IPS-15b (cell line): Measurements from ENCODE around the gene BICD1.
"Not testable (repeated sequence)": the region's sequence is repeated elsewhere in the genome, so short reads cannot be mapped to it uniquely, and the experiment has no call there.

Experiments used
- H3K27me3 ChIP-seq: one replicate; pipeline ENCODE4 v1.6.1; 2013; ENCODE audit warnings: low read length; ENCODE audit not compliant: control insufficient read depth, insufficient read depth
- H3K36me3 ChIP-seq: one replicate; pipeline ENCODE4 v1.6.1; 2013; ENCODE audit warnings: low read length; ENCODE audit not compliant: control insufficient read depth, insufficient read depth
- H3K4me1 ChIP-seq: one replicate; pipeline ENCODE4 v1.6.1; 2013; ENCODE audit warnings: mild to moderate bottlenecking, low read length; ENCODE audit not compliant: control insufficient read depth, insufficient read depth
- H3K4me3 ChIP-seq: one replicate; pipeline ENCODE4 v1.5.1; 2013; ENCODE audit warnings: low read depth, low read length
- H3K9ac ChIP-seq: one replicate; pipeline ENCODE4 v1.6.1; 2013; ENCODE audit warnings: low read depth, mild to moderate bottlenecking, low read length
- H3K9me3 ChIP-seq: one replicate; pipeline ENCODE4 v1.6.1; 2013; ENCODE audit warnings: mild to moderate bottlenecking, low read length; ENCODE audit not compliant: control insufficient read depth, insufficient read depth

BICD1 gene

DNA sequence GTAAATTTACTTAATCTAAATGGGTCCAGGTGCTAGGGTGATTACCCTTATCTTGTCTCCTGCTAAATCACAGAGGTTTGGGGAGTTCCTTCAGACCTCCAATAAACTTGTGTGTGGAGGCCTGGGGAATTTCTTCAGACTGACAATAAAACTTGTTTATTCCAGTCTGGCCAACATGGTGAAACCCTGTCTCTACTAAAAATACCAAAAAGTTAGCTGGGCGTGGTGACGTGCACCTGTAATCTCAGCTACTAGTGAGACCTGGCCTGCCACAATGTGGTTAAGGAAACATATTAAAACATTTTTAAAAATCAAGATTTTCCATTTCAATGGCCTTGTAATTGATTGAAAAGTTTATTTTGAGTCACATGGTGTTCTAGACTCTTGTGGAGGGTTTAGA lies 165.8 kb downstream of the BICD1 start:
- Histone ChIP-seq H3K36me3 (no peaks in the 10 kb centered on the region), H3K4me1 (peaks cover 15% of the 10 kb centered on the region), H3K4me3 (no peak overlapping the region), H3K27me3 (no peaks in the 10 kb centered on the region), H3K9ac (no peak overlapping the region), H3K9me3 (no peaks in the 10 kb centered on the region)

DNA sequence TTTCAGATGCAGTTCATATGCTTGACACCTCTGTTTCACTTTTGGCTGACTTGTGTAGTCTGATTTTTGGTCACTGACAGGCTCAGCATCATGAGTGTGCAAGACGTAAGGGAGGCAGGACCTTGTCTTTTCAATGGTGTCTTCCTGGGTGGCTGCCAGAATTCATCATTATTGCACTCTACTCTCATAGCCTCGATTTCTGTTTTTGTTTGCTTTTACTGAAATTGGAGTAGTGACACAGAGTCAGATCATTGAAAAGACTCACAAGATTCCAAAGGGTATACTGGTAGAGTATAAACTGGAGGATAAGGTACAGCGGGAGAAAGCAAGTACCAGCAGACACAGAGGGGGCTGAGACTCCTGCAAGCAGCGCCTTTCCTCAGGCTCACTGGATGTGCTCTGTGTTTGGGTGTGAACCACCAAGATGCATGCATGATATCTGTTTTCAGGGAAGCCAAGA lies 166.4 kb downstream of the BICD1 start:
- no peaks in the 10 kb centered on the region for H3K27me3 ChIP-seq
- H3K9ac ChIP-seq, result peak overlapping the region; percentile 26
- H3K36me3 ChIP-seq, result no peaks in the 10 kb centered on the region
- H3K4me1 ChIP-seq, result peaks cover 15% of the 10 kb centered on the region
- H3K9me3 ChIP-seq, result no peaks in the 10 kb centered on the region
- H3K4me3 ChIP-seq, result no peak overlapping the region

DNA sequence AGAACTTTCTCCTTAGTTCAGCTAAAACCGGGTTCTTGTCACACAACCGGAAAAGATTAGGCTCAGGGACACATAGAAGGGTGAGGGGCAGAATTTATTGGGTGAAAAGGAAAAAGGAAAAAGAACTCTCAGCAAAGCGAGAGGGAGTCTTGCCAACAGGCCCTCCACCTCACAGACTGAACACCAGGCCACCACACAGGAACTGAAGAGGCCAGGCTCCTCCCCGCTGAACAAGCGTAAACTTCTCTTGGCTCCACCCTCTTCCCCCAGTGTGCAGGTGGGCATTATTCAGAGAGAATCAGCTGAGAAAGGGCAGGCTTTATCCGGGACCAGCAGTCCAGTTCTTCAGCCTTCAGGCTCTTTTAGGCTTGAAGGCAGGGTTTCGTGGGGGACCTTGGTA lies 167.1 kb downstream of the BICD1 start:
- no peaks in the 10 kb centered on the region for H3K9me3 ChIP-seq
- no peaks in the 10 kb centered on the region for H3K36me3 ChIP-seq
- no peaks in the 10 kb centered on the region for H3K27me3 ChIP-seq
- H3K4me3 ChIP-seq, result no peak overlapping the region
- H3K4me1 ChIP-seq, result peaks cover 15% of the 10 kb centered on the region
- no peak overlapping the region for H3K9ac ChIP-seq

DNA sequence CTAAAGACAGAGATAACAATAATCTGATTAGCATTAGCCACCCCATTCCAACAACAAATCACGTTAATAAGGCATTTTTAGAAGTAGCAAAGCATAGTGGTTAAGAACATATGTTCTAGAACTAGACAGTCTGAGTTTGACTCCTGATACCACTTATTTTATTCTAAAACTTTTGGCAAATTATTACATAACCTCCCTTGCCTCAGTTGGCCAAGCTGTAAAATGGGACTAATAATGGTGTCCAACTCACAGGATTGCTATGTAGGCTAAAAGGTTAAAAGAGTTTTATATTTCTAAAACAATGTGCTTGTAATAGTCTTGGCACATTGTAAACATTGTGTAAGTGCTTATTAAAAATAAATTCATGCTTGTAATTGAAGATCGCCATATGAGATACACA lies 168.0 kb downstream of the BICD1 start:
- H3K4me3 ChIP-seq, result no peak overlapping the region
- H3K36me3 ChIP-seq, result no peaks in the 10 kb centered on the region
- H3K4me1 ChIP-seq, result peaks cover 15% of the 10 kb centered on the region
- H3K27me3 ChIP-seq, result no peaks in the 10 kb centered on the region
- no peak overlapping the region for H3K9ac ChIP-seq
- H3K9me3 ChIP-seq, result no peaks in the 10 kb centered on the region

DNA sequence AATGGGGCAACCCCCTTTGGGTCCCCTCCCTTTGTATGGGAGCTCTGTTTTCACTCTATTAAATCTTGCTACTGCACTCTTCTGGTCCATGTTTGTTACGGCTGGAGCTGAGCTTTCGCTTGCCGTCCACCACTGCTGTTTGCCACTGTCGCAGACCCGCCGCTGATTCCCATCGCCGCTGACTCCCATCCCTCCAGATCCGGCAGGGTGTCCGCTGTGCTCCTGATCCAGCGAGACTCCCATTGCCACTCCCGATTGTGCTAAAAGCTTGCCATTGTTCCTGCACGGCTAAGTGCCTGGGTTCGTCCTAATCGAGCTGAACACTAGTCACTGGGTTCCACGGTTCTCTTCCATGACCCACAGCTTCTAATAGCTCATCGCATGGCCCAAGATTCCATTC lies 168.9 kb downstream of the BICD1 start:
- not testable (repeated sequence) for H3K4me3 ChIP-seq, H3K36me3 ChIP-seq, H3K9me3 ChIP-seq, H3K9ac ChIP-seq, H3K27me3 ChIP-seq
- H3K4me1 ChIP-seq, result peaks cover 15% of the 10 kb centered on the region

DNA sequence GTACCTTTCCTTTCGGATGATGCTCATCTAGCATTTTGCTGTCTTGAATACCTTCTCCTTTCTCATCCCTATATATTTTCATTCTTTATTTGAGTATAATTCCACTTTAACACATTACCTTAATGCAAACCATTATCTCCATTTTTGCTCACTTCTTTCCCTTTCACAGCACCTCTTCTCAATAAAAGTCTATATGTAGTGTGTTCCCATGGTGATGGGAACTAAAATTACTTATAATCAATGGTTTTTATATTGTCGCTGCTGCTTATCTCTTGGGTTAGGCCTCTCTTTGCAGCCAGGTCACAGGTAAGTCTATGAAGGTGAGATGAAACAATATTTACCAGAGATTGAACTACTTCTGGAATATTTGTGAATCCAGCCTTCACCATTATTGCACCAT lies 171.1 kb downstream of the BICD1 start:
- Histone ChIP-seq H3K9me3 (no peaks in the 10 kb centered on the region), H3K9ac (no peak overlapping the region), H3K36me3 (no peaks in the 10 kb centered on the region), H3K27me3 (no peaks in the 10 kb centered on the region), H3K4me1 (peaks cover 6% of the 10 kb centered on the region), H3K4me3 (no peak overlapping the region)

DNA sequence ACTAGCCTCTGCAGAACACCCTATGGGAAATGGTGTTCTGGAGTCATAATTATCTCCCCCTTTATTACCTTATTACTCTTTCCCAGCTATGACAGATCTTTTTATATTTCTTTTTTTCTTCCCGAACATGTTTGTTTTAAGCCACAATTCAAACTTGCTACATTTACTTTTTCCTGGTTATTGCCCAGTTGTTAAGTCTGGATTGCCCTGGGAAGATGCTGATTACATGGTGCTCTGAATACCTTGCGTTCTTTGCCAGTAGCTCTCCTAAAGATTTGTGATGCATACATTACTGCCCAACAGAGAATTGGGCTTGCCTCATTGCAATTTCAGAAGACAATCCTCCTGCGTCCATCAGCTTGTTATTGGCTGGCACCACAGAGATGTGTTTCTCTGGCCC lies 174.5 kb downstream of the BICD1 start:
- Histone ChIP-seq H3K4me1 (peaks cover 21% of the 10 kb centered on the region), H3K36me3 (no peaks in the 10 kb centered on the region), H3K9ac (no peak overlapping the region), H3K27me3 (no peaks in the 10 kb centered on the region), H3K4me3 (no peak overlapping the region), H3K9me3 (no peaks in the 10 kb centered on the region)

DNA sequence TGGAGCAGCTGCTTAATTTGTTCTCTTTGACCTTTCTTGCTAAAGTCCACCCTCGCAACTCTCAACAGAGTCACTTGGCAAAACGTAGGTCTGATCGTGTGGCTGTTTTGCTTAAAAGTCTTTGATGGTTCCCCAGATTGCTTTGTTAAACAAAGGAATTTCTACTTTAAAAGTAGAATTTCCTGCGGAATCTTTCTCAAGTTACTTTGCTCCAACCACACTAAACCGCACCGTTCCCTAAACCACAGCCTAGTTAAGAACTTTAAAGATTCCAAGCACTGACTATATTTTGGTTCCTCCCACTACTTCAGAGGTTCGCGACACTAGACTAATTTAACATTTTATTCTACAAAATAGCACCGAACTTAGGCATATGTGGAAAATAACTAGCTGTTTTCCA lies 177.9 kb downstream of the BICD1 start:
- peaks cover 22% of the 10 kb centered on the region for H3K4me1 ChIP-seq
- H3K36me3 ChIP-seq, result no peaks in the 10 kb centered on the region
- H3K27me3 ChIP-seq, result no peaks in the 10 kb centered on the region
- no peaks in the 10 kb centered on the region for H3K9me3 ChIP-seq
- H3K9ac ChIP-seq, result no peak overlapping the region
- H3K4me3 ChIP-seq, result no peak overlapping the region

DNA sequence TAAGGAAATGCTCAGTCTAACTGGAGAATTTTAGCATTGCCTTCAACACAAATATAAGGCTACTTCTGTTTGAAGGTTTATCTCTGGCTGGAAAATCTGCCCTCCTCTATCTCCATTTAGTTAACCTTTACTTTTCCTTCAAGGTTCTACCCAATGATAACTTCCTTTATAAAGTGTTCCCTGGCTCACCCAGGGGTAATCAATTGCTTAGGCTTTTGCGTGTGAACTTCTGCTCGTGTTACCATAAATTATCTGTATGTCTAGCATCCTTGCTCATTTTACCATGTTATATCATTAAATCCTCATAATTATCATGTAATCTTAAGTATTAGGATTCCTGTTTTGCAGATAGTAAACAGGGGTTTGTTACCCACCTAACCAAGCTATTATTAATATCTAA lies 178.4 kb downstream of the BICD1 start:
- Histone ChIP-seq H3K4me1 (peaks cover 22% of the 10 kb centered on the region), H3K9me3 (no peaks in the 10 kb centered on the region), H3K9ac (no peak overlapping the region), H3K36me3 (no peaks in the 10 kb centered on the region), H3K4me3 (no peak overlapping the region), H3K27me3 (no peaks in the 10 kb centered on the region)

DNA sequence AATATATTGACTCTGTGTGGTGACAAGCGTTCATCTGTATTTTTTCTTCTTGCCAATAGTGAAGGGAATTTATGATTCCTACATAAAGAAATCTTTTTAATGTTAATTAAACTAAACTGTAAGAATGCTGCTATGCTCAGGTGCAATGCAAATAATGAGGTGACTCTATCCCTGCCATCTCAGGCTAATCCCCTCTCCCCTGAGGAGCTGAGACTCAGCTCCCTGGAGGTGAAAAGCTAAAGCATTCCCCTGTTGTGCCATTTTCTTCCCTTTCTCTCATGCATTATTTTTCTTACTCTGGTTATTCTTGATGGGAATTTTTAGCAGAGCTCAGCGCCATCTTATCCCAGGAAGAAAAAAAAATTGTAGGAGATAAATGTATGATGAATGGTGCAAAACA lies 178.8 kb downstream of the BICD1 start:
- H3K4me1 ChIP-seq, result peaks cover 27% of the 10 kb centered on the region
- H3K36me3 ChIP-seq, result no peaks in the 10 kb centered on the region
- no peak overlapping the region for H3K4me3 ChIP-seq
- no peaks in the 10 kb centered on the region for H3K27me3 ChIP-seq
- no peaks in the 10 kb centered on the region for H3K9me3 ChIP-seq
- no peak overlapping the region for H3K9ac ChIP-seq

DNA sequence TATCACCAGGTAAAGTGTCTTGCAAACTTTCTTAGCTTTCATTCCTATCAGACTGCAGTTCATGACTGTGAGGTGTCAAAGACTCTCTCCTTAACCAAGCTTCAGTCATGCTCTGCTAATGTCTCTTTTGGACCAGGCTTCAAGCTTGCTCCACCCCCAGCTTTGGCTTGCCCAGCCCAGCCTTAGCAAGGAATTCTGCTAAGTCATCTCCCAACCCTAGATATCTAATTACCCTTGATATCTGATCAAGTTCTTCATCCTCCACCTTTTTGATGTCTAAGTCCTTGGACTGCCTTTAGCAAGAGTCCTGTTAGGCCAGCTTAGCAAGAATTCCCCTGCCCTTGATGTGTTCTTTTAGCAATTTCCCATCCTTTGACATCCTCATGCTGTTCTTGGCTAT lies 183.8 kb downstream of the BICD1 start:
- Histone ChIP-seq H3K36me3 (no peaks in the 10 kb centered on the region), H3K9me3 (no peaks in the 10 kb centered on the region), H3K27me3 (no peaks in the 10 kb centered on the region), H3K9ac (no peak overlapping the region), H3K4me1 (peaks cover 13% of the 10 kb centered on the region), H3K4me3 (no peak overlapping the region)

DNA sequence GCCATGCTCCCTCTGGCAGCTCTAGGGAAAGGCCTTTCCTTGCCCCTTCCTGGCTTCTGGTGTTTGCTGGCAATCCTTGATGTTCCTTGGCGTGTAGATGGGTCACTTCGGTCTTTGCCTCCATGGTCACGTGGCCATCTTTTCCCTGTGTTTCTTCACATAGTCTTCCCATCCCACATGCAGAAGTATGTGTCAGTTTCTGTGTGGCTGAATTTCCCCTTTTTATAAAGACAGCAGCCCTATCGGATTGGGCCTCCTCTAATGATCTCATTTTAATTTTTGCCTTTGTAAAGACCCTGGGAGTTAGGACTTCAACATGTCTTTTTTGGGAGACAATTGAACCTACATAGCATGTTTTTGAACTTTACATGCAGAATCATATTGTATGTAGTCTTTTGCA lies 185.5 kb downstream of the BICD1 start:
- H3K36me3 ChIP-seq, result no peaks in the 10 kb centered on the region
- H3K9ac ChIP-seq, result no peak overlapping the region
- H3K27me3 ChIP-seq, result no peaks in the 10 kb centered on the region
- no peak overlapping the region for H3K4me3 ChIP-seq
- H3K4me1 ChIP-seq, result peaks cover 6% of the 10 kb centered on the region
- H3K9me3 ChIP-seq, result no peaks in the 10 kb centered on the region
